ENCODE measurements around the gene BATF.

GRCh38 chr14:75539561-75540478 lies 17.6 kb downstream of the BATF start:
- no peak for TF ChIP-seq CTCF (IDR thresholded peaks at IDR 0.05)
- TF ChIP-seq POLR2A (IDR thresholded peaks at IDR 0.05), result no peak
